ENCODE data around the gene GLIPR1L1.
A peak's percentile ranks its signal among the peaks of the same experiment; 100 is the strongest.

Gene GLIPR1L1

DNA sequence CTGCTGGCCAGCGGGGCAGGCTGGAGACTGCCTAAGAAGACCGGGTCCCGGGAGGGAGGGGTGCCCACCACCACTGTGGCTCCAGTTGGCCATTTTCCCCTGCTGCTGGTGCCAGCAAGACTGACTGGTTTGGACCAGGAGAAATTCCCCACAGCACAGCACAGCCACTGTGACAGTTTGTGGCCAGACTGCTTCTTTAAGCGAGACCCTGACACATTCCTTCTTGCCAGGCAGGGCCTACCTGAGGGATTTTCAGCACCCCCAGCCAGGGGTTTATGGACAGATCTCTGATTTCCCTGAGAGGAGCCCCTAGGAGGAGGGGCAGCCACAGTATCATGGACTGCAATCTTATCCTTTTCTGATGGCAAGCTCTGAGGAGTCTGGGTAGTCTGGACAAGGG, 15.5 kb downstream of the GLIPR1L1 start:
- H3K4me1 ChIP-seq (ENCODE audit: control extremely low read depth in 1 of 4, control insufficient read depth in 4 of 4, insufficient read depth in 4 of 4, low read length in 3 of 4), result no peaks in the 10 kb centered on the region
- ChIA-PET POLR2A (no interaction called here), CTCF (no interaction called here)
- peaks cover 0 to 11% (median 0%) of the 10 kb centered on the region in 5 experiments for H3K9me3 ChIP-seq (ENCODE audit: control extremely low read depth in 1 of 5, control insufficient read depth in 4 of 5, insufficient read depth in 2 of 5, low read depth in 1 of 5, low read length in 4 of 5)
- no peak for DNase-seq
- H3K27ac ChIP-seq (ENCODE audit: insufficient read depth in 1 of 2, low read depth in 1 of 2, low read length in 2 of 2, poor library complexity in 1 of 2, severe bottlenecking in 2 of 2), result no peak overlapping the region
- 93% methylated on average over 4 of the region's 4 CpGs for WGBS (ENCODE audit: insufficient coverage)
- no peaks in the 10 kb centered on the region for H3K27me3 ChIP-seq (replicated peaks in 2 of 5; ENCODE audit: control insufficient read depth in 4 of 5, insufficient read depth in 5 of 5, low read length in 4 of 5)
- no peaks in the 10 kb centered on the region for H3K36me3 ChIP-seq (ENCODE audit: control insufficient read depth in 4 of 4, insufficient read depth in 4 of 4, low read length in 3 of 4)
- no peak overlapping the region for H3K4me3 ChIP-seq (ENCODE audit: control insufficient read depth in 1 of 7, extremely low read depth in 1 of 7, insufficient read depth in 4 of 7, low read depth in 2 of 7, low read length in 6 of 7)

DNA sequence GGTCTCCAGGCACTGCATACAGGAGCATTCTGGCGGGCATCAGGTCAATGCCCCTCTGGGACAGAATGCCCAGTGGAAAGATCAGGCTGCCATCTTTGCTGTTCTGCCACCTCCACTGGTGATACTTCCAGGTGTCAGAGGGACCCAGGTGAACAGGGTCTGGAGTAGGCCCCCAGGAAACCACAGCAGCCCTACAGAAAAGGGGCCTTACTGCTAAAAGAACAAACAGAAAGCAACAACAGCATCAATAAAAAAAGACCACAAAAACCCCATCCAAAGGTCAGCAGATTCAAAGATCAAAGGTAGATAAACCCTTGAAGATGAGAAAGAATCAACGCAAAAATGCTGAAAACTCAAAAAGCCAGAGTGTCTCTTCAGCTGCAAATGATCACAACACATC, 15.9 kb downstream of the GLIPR1L1 start:
- no peaks in the 10 kb centered on the region for H3K36me3 ChIP-seq (ENCODE audit: control insufficient read depth in 4 of 4, insufficient read depth in 4 of 4, low read length in 3 of 4)
- CTCF ChIA-PET, result no interaction called here
- no peaks in the 10 kb centered on the region for H3K27me3 ChIP-seq (replicated peaks in 2 of 5; ENCODE audit: control insufficient read depth in 4 of 5, insufficient read depth in 5 of 5, low read length in 4 of 5)
- no peak for DNase-seq
- no peaks in the 10 kb centered on the region for H3K4me1 ChIP-seq (ENCODE audit: control extremely low read depth in 1 of 4, control insufficient read depth in 4 of 4, insufficient read depth in 4 of 4, low read length in 3 of 4)
- H3K4me3 ChIP-seq (ENCODE audit: control insufficient read depth in 1 of 7, extremely low read depth in 1 of 7, insufficient read depth in 4 of 7, low read depth in 2 of 7, low read length in 6 of 7), result no peak overlapping the region
- 85% methylated on average over 2 of the region's 2 CpGs for WGBS (ENCODE audit: insufficient coverage)
- POLR2A ChIA-PET, result no interaction called here
- peaks cover 0 to 16% (median 0%) of the 10 kb centered on the region in 5 experiments for H3K9me3 ChIP-seq (ENCODE audit: control extremely low read depth in 1 of 5, control insufficient read depth in 4 of 5, insufficient read depth in 2 of 5, low read depth in 1 of 5, low read length in 4 of 5)
- H3K27ac ChIP-seq (ENCODE audit: insufficient read depth in 1 of 2, low read depth in 1 of 2, low read length in 2 of 2, poor library complexity in 1 of 2, severe bottlenecking in 2 of 2), result no peak overlapping the region

DNA sequence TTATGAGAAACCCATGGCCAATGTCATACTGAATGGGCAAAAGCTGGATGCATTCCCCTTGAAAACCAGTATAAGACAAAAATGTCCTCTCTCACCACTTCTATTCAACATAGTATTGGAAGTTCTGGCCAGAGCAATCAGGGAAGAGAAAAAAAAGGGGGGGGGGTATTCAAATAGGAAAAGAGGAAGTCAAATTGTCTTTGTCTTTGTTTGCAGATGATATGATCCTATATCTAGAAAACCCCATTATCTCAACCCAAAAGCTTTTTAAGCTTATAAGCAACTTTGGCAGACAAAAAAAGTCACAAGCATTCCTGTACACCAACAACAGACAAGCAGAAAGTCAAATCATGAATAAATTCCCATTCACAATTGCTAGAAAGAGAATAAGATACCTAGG, 19.5 kb downstream of the GLIPR1L1 start:
- Histone ChIP-seq H3K4me1 (ENCODE audit: control extremely low read depth in 1 of 4, control insufficient read depth in 4 of 4, insufficient read depth in 4 of 4, low read length in 3 of 4) (no peaks in the 10 kb centered on the region), H3K27me3 (replicated peaks in 2 of 5; ENCODE audit: control insufficient read depth in 4 of 5, insufficient read depth in 5 of 5, low read length in 4 of 5) (no peaks in the 10 kb centered on the region), H3K36me3 (ENCODE audit: control insufficient read depth in 4 of 4, insufficient read depth in 4 of 4, low read length in 3 of 4) (no peaks in the 10 kb centered on the region), H3K9me3 (ENCODE audit: control extremely low read depth in 1 of 5, control insufficient read depth in 4 of 5, insufficient read depth in 2 of 5, low read depth in 1 of 5, low read length in 4 of 5) (peaks cover 0 to 23% (median 2%) of the 10 kb centered on the region in 5 experiments), H3K4me3 (ENCODE audit: control insufficient read depth in 1 of 7, extremely low read depth in 1 of 7, insufficient read depth in 4 of 7, low read depth in 2 of 7, low read length in 6 of 7) (no peak overlapping the region), H3K27ac (ENCODE audit: insufficient read depth in 1 of 2, low read depth in 1 of 2, low read length in 2 of 2, poor library complexity in 1 of 2, severe bottlenecking in 2 of 2) (no peak overlapping the region)
- CTCF ChIA-PET, result no interaction called here
- no peak for DNase-seq
- POLR2A ChIA-PET, result no interaction called here

DNA sequence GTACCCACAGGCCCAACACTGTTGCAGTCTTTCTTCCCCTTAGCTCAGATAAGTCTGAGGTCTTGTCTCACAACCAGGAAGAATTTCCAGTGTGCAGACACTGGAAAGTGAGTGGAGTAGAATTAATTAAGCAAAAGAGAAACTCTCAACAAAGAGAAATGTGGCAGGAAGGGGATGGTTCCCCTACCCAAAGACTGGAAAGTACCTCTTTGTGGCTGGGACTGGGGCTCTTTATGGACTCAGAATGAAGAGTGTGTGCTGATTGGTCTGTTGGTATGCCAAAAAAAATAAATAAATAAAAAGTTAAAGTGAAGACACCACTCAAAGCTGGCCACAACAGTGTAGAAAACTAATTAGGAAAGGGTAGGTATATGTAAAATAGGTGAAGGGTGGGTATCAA, 26.4 kb downstream of the GLIPR1L1 start:
- peak in 1 of 3 donors; percentile 20 for DNase-seq
- Histone ChIP-seq H3K27me3 (replicated peaks in 2 of 5; ENCODE audit: control insufficient read depth in 4 of 5, insufficient read depth in 5 of 5, low read length in 4 of 5) (no peaks in the 10 kb centered on the region), H3K9me3 (ENCODE audit: control extremely low read depth in 1 of 5, control insufficient read depth in 4 of 5, insufficient read depth in 2 of 5, low read depth in 1 of 5, low read length in 4 of 5) (peaks cover 0 to 8% (median 0%) of the 10 kb centered on the region in 5 experiments), H3K4me3 (ENCODE audit: control insufficient read depth in 1 of 7, extremely low read depth in 1 of 7, insufficient read depth in 4 of 7, low read depth in 2 of 7, low read length in 6 of 7) (no peak overlapping the region), H3K27ac (ENCODE audit: insufficient read depth in 1 of 2, low read depth in 1 of 2, low read length in 2 of 2, poor library complexity in 1 of 2, severe bottlenecking in 2 of 2) (no peak overlapping the region), H3K36me3 (ENCODE audit: control insufficient read depth in 4 of 4, insufficient read depth in 4 of 4, low read length in 3 of 4) (no peaks in the 10 kb centered on the region), H3K4me1 (ENCODE audit: control extremely low read depth in 1 of 4, control insufficient read depth in 4 of 4, insufficient read depth in 4 of 4, low read length in 3 of 4) (peaks cover 0 to 10% (median 2%) of the 10 kb centered on the region in 4 experiments)
- POLR2A ChIA-PET, result no interaction called here
- CTCF ChIA-PET, result no interaction called here

- peaks cover 0 to 11% (median 2%) of the 10 kb centered on the region in 4 experiments for H3K4me1 ChIP-seq (ENCODE audit: control extremely low read depth in 1 of 4, control insufficient read depth in 4 of 4, insufficient read depth in 4 of 4, low read length in 3 of 4)
- 0% methylated on average over 1 of the region's 1 CpG for WGBS (ENCODE audit: insufficient coverage)
- H3K27ac ChIP-seq (ENCODE audit: insufficient read depth in 1 of 2, low read depth in 1 of 2, low read length in 2 of 2, poor library complexity in 1 of 2, severe bottlenecking in 2 of 2), result no peak overlapping the region
- H3K9me3 ChIP-seq (ENCODE audit: control extremely low read depth in 1 of 5, control insufficient read depth in 4 of 5, insufficient read depth in 2 of 5, low read depth in 1 of 5, low read length in 4 of 5), result peaks cover 0 to 6% (median 0%) of the 10 kb centered on the region in 5 experiments
- CTCF ChIA-PET, result no interaction called here
- no peaks in the 10 kb centered on the region for H3K27me3 ChIP-seq (replicated peaks in 2 of 5; ENCODE audit: control insufficient read depth in 4 of 5, insufficient read depth in 5 of 5, low read length in 4 of 5)
- POLR2A ChIA-PET, result no interaction called here
- no peaks in the 10 kb centered on the region for H3K36me3 ChIP-seq (ENCODE audit: control insufficient read depth in 4 of 4, insufficient read depth in 4 of 4, low read length in 3 of 4)
- H3K4me3 ChIP-seq (ENCODE audit: control insufficient read depth in 1 of 7, extremely low read depth in 1 of 7, insufficient read depth in 4 of 7, low read depth in 2 of 7, low read length in 6 of 7), result no peak overlapping the region
- peak in 1 of 3 donors; percentile 13 for DNase-seq
These were observed 26.9 kb downstream of the GLIPR1L1 start for GRCh38 chr12:75361408-75361807.

- no peak overlapping the region for H3K27ac ChIP-seq (ENCODE audit: insufficient read depth in 1 of 2, low read depth in 1 of 2, low read length in 2 of 2, poor library complexity in 1 of 2, severe bottlenecking in 2 of 2)
- no peaks in the 10 kb centered on the region for H3K36me3 ChIP-seq (ENCODE audit: control insufficient read depth in 4 of 4, insufficient read depth in 4 of 4, low read length in 3 of 4)
- ChIA-PET POLR2A (no interaction called here), CTCF (no interaction called here)
- no peak overlapping the region for H3K4me3 ChIP-seq (ENCODE audit: control insufficient read depth in 1 of 7, extremely low read depth in 1 of 7, insufficient read depth in 4 of 7, low read depth in 2 of 7, low read length in 6 of 7)
- peak; percentile 17 to 67 (median 64) for DNase-seq
- H3K4me1 ChIP-seq (ENCODE audit: control extremely low read depth in 1 of 4, control insufficient read depth in 4 of 4, insufficient read depth in 4 of 4, low read length in 3 of 4), result peaks cover 0 to 17% (median 2%) of the 10 kb centered on the region in 4 experiments
- H3K9me3 ChIP-seq (ENCODE audit: control extremely low read depth in 1 of 5, control insufficient read depth in 4 of 5, insufficient read depth in 2 of 5, low read depth in 1 of 5, low read length in 4 of 5), result peaks cover 0 to 6% (median 0%) of the 10 kb centered on the region in 5 experiments
- H3K27me3 ChIP-seq (replicated peaks in 2 of 5; ENCODE audit: control insufficient read depth in 4 of 5, insufficient read depth in 5 of 5, low read length in 4 of 5), result no peaks in the 10 kb centered on the region
These were observed 30.4 kb downstream of the GLIPR1L1 start for GRCh38 chr12:75364919-75365318.

GRCh38 chr12:75366629-75367028, 32.2 kb downstream of the GLIPR1L1 start:
- H3K9me3 ChIP-seq (ENCODE audit: control extremely low read depth in 1 of 5, control insufficient read depth in 4 of 5, insufficient read depth in 2 of 5, low read depth in 1 of 5, low read length in 4 of 5), result no peaks in the 10 kb centered on the region
- ChIA-PET POLR2A (no interaction called here), CTCF (interaction anchor here (1.2 kb wide), 1 partner anchor 119 kb away, joined by 3 read pairs; no protein-coding TSS in a partner anchor)
- H3K4me1 ChIP-seq (ENCODE audit: control extremely low read depth in 1 of 4, control insufficient read depth in 4 of 4, insufficient read depth in 4 of 4, low read length in 3 of 4), result peaks cover 0 to 17% (median 2%) of the 10 kb centered on the region in 4 experiments
- 100% methylated on average over 1 of the region's 1 CpG for WGBS (ENCODE audit: insufficient coverage)
- no peak overlapping the region for H3K27ac ChIP-seq (ENCODE audit: insufficient read depth in 1 of 2, low read depth in 1 of 2, low read length in 2 of 2, poor library complexity in 1 of 2, severe bottlenecking in 2 of 2)
- no peaks in the 10 kb centered on the region for H3K27me3 ChIP-seq (replicated peaks in 2 of 5; ENCODE audit: control insufficient read depth in 4 of 5, insufficient read depth in 5 of 5, low read length in 4 of 5)
- H3K4me3 ChIP-seq (ENCODE audit: control insufficient read depth in 1 of 7, extremely low read depth in 1 of 7, insufficient read depth in 4 of 7, low read depth in 2 of 7, low read length in 6 of 7), result no peak overlapping the region
- H3K36me3 ChIP-seq (ENCODE audit: control insufficient read depth in 4 of 4, insufficient read depth in 4 of 4, low read length in 3 of 4), result peaks cover 0 to 3% (median 0%) of the 10 kb centered on the region in 4 experiments
- no peak for DNase-seq

Measured in common myeloid progenitor, CD34-positive (primary cell).